Measurements from ENCODE around the gene ADD3.
A peak's percentile ranks its signal among the peaks of the same experiment; 100 is the strongest.
"Not testable (repeated sequence)": the region's sequence is repeated elsewhere in the genome, so short reads cannot be mapped to it uniquely, and the experiment has no call there.

The ADD3 gene

GRCh38 chr10:109976681-109977080 is 31.1 kb upstream of the ADD3 start:
- no peak for DNase-seq

GRCh38 chr10:109977382-109977806 is 30.4 kb upstream of the ADD3 start:
- no peak for DNase-seq

- DNase-seq: peak; percentile 61 to 70 (median 62)
Measured at GRCh38 chr10:109978481-109978880, 29.3 kb upstream of the ADD3 start.

- DNase-seq: no peak
Measured at GRCh38 chr10:109979215-109979614, 28.6 kb upstream of the ADD3 start.

DNA sequence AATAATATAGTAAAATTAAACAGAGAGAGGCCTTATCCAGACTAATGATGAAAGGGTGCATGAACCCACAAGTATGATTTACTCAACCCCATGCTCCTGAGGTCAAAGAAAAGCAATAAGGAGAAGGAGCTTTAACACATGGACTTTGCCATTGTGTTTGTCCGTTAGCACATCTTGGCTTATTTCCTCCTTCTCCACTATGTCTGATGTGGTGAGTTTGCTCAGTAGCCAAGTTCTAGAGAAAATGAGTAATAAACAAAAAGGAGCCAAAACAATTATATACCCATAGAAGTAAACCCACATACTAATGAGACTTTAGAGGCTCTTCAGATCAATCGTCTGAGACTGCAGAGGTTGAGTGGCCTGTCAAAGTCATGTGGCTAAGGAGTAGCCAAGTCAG is 26.1 kb upstream of the ADD3 start:
- no peak for DNase-seq

GRCh38 chr10:109982123-109982522 is 25.7 kb upstream of the ADD3 start:
- no peak for DNase-seq

DNA sequence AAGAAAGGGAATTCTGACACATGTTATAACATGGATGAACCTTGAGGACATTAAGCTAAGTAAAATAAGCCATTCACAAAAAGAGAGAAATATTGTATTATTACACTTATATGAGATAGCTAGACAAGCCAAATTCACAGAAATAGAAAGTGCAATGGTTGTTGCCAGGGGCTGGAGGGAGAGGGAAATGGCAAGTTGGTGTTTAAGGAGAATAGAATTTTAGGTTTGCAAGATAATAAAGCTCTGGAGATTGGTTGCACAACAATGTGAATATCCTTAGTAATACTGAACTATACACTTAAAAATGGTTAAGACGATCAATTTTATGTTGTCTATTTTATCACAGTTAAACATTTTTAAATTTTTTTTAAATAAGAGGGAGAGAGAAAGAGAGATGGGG is 25.0 kb upstream of the ADD3 start:
- DNase-seq: no peak

DNA sequence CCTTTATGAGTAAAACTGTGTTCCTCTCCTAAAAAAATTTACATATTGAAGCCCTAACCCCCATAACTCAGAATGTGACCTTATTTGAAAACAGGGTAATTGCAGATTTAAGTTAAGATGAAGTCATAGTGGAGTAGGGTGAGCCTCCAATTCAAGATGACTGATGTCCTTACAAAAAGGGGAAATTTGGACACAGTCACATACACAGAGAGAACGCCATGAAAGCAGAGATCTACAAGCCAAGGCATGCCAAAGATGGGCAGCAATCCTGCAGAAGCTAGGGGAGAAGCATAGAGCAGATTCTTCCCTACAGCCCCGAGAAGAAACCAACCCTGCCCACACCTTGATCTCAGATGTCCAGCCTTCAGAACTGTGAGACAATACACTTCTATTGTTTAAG is 23.8 kb upstream of the ADD3 start:
- no peak for DNase-seq

DNA sequence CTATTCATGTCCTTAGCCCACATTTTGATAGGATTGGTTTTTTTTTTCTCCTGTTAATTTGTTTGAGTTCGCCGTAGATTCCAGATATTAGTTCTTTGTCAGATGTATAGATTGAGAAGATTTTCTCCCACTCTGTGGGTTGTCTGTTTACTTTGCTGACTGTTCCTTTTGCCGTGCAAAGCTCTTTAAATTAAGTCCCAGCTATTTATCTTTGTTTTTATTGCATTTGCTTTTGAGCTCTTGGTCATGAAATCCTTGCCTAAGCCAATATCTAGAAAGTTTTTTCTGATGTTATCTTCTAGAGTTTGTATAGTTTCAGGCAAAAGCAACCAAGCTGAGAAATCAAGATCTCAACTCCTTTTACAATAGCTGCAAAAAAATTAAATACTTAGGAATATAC is 22.0 kb upstream of the ADD3 start:
- not testable (repeated sequence) for DNase-seq

DNA sequence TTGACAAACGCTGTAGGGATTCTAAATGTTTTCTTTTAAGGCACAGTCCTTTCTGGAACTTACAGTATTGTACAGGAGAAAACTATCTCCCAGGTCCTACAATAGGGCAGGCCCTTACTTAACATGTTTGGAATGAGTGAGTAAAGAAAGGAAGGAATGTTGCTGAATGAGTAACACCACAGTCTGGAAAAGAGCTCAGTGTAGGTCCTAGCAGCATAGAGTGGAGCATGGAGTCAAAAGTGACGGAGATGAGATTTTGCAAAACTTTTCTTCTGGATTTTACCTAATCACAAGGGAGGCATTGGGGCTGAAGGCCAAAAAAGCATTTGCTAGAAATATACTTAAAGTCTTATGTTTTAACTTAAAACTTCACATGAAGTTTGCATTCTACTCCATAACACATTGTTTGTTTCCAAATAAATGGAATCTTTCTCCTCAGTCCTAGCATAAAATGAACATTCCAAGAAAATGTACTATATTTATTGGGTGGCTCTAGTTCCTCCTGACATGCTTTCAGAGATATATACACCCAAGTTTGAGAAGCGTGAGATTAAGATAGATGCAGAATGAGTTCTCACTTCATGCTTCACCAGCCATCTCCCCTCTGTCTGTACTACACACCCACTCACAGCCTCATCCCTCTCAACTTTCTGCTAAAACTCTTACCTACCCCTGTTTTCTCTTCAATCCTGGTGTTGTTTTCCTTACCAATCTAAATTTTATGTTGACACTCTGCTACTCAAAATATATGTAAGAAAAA is 20.2 kb upstream of the ADD3 start:
- no peak for DNase-seq

- DNase-seq: no peak
Measured at GRCh38 chr10:109988212-109988596, 19.6 kb upstream of the ADD3 start.

DNA sequence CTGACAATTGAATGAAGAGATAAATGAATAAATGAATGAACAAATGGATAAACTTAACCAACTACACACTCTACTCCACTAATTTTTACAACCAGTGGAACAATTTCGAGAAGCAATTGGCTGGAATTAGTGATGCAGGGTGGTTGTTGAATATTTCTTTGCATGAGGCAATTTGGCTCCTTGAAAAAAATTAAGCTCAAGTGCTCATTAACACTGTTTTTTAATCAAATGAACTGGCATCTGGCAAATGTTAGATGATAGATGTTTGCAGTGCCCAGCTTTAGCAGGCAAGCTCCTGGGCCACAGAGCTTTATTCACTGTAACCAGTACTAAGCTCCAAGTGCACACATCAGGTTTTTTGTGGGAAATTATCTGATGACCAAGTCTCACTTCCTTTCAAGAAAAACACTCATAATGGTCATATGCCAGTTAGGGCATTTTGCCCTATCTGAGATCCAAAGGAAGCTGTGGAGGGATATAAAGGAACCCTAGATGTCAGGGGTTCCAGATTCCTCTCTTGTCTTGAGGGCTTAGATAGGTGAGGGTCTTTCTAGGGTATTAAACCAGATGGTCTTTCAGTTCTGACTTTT is 16.4 kb upstream of the ADD3 start:
- peak; percentile 44 to 70 (median 63) for DNase-seq

DNA sequence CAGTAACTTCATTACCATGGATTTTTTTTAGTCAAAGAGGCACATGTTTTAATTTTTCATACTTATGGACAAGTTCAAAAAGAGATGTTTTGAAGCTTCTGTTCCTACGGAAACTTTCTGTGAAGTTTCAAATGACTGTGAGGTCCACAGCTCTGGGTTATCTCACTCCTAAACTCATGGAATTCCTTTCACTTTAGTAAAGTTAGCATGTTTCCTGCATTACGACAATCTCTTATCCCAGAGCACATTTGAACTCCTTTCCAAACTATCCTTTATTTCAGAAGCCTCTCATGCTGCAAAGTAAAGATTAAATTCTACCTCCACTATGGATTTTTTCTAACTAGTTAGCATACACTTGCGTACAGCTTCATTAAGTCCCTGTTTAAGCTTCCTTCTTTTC is 15.3 kb upstream of the ADD3 start:
- no peak for DNase-seq

DNA sequence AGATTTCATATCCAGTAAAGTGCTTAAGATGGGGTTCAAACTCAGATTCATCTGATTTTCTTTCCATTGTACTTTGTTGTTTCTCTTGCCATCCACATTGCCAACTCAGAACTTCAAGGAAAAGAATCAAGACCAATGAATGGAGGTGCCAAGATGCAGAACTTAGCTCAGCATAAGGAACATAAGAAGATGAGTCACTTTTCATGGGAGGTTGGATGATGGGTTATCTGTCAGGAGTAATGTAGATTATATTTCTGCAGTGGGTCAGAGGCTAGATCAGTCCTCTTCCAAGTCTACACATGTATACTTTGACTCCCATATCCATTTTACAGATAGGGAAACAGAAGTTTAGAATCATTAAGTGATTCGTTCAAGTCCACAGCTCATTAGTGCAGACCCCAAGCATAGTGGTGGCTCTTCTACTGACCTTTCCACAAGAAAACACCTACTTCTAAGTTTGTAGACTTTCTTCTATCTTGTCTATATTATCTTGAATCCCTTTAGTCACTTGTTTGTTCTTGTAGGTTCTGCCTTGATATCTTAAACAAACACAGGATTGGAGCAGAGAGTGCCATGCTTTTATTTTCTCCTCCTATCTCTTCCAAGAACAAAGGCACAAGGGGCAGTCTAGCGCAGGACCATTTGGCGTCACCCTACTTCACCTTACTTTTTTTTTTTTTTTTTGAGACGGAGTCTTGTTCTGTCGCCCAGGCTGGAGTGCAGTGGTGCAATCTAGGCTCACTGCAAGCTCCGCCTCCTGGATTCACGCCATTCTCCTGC is 14.0 kb upstream of the ADD3 start:
- peak; percentile 32 to 50 (median 35) for DNase-seq

GRCh38 chr10:109994711-109995577 is 12.8 kb upstream of the ADD3 start:
- no peak for DNase-seq

DNA sequence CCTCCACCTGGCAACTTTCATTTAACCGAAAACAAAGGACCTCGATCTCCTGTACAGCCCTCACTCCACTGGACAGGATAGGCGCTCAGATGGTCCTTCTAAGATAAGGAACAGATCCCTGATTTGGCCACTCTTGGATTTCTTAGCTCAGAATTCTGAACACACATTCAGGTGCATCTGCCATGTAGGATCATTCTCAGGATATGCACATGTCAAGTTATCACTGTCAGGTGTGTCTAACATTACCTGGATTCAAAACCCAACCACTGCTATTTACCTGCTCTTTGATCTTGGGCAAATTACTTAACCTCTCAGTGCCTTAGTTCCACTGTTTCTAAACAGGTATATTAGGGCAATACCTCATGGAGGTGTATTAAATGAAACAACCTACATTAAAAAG is 12.2 kb upstream of the ADD3 start:
- no peak for DNase-seq

DNA sequence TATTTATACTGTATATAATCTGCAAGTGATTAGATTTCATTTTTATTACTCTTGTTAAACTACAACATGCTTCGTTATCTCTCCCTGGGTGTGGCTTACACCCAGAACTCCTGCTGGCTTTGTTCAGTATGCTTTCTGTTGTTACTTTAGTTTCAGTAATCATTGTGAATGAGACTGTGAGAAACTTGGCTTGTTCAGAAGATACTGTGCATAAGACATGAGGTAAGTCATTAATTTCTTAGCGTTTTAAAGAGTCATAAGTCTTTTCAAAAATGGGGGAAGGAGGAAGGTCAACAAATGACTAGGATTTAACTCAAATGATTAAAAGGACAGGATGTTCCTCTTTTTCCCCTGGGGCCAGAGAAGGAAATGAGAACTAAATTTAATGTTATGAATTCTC is 11.6 kb upstream of the ADD3 start:
- peak; percentile 45 to 71 (median 71) for DNase-seq

- DNase-seq: no peak
Measured at GRCh38 chr10:109996766-109997171, 11.0 kb upstream of the ADD3 start.

DNA sequence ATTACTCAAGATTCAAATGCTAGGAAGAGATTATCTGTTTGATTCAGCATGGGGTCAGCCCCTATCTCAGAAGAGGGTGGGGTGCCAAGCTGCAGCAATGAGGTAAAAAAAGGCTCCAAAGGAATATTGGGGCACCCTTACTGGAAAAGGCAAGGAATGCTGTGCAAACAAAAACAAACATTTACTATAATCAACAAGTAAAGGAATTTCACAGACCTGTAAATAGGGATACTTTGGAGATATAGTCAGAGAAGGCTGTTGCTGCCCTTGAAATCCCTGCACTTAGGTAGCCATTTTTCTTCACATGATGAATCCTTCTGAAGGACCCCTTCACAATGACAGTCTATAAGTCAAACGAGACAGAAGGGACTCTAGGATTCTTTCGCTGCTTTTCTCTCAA is 10.6 kb upstream of the ADD3 start:
- no peak for DNase-seq

GRCh38 chr10:109998513-109998912 is 9.3 kb upstream of the ADD3 start:
- no peak for DNase-seq

- DNase-seq: peak in 2 of 3 donors; percentile 44 to 56
Measured at GRCh38 chr10:110002801-110003523, 4.8 kb upstream of the ADD3 start.

GRCh38 chr10:110003524-110003885 is 4.3 kb upstream of the ADD3 start:
- DNase-seq: no peak
